GM19463 (cell line): ENCODE results near the gene TAF11L10.
"Not testable (repeated sequence)": the region's sequence is repeated elsewhere in the genome, so short reads cannot be mapped to it uniquely, and the experiment has no call there.

ENCODE experiments used
- ATAC-seq: cut with Tn5 transposase; IDR thresholded peaks from one replicate; pipeline ENCODE4 v1.9.1; 2021; ENCODE audit warnings: mild to moderate bottlenecking, moderate library complexity; ENCODE audit not compliant: unreplicated experiment

TAF11L10 gene

DNA sequence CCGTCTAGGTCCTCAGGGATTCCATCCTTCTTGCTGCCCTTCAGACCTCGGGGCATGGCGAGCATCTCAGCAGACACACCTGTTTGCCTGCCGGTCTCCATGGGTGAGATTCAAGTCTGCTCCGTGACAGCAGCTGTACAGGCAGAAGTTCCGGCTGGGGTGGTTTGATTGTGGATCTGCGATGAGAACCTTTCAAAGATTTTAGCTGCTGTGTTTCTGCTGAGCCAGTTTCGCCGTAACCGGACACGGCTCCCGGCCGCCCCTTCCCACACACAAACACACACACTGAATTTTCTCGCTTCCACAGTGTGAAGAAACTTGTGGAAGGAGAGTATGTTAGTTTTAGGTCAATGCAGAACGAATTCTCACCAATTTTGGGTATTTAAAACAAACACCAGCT, at the start of gene TAF11L10:
Gene TAF11L10 (minus strand): TSS at position 101 of the 400 bp plus-strand sequence.
- not testable (repeated sequence) for ATAC-seq

DNA sequence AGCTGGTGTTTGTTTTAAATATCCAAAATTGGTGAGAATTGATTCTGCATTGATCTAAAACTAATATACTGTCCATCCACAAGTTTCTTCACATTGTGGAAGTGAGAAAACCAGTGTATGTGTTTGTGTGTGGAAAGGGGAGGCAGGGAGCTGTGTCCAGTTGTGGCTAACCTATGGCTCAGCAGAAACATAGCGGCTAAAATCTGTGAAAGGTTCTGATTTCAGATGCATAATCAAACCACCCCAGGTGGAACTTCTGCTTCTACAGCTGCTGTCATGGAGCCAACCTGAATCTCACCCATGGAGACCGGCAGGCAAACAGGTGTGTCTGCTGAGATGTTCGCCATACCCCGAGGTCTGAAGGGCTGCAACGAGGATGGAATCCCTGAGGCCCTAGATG, 36.5 kb upstream of the TAF11L10 start, which contains the start of gene TAF11L14:
Gene TAF11L14 (plus strand): TSS at position 301 of the 400 bp plus-strand sequence.
- no peak for ATAC-seq

DNA sequence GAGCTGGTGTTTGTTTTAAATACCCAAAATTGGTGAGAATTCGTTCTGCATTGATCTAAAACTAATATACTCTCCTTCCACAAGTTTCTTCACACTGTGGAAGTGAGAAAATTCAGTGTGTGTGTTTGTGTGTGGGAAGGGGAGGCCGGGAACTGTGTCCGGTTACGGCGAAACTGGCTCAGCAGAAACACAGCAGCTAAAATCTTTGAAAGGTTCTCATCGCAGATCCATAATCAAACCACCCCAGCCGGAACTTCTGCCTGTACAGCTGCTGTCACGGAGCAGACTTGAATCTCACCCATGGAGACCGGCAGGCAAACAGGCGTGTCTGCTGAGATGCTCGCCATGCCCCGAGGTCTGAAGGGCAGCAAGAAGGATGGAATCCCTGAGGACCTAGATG, 34.2 kb upstream of the TAF11L10 start, which contains the start of gene TAF11L13:
Gene TAF11L13 (plus strand): TSS at position 301 of the 400 bp plus-strand sequence.
- not testable (repeated sequence) for ATAC-seq

DNA sequence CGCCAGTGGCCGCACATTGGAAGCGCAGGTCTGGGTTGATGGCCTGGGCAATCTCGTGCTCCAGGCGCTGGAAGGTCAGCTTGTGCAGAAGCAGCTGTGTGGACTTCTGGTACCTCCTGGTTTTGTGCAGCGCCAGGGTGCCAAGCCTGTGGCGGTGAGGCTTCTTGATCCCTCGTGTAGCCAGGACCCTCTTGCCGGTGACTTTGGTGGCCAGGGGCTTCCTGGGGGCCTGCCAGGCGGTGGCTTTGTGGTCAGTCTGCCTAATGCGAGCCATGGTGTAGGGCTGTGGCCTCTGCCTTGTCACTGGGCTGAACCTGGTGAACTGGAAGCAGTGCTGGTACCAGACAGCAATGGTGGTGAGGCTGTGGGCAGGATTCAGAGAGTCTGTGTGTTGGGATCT, 28.1 kb upstream of the TAF11L10 start:
- no peak for ATAC-seq

DNA sequence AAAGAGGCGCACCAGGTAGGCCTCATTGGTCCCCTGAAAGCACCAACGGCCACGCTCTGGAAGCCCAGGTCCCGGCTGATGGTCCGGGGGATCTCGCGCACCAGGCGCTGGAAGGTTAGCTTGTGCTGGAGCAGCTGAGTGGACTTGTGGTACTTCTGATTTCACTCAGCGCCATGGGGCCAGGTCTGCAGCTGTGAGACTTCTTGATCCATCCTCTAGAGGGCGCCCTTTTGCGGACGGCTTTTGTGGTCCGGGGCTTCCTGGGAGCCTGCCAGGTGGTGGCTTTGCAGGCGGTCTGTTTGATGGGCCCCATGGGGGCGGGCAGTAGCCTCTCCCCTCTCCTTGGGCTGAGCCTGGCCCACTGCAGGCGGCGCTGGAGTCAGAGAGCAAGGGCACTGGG, 23.0 kb upstream of the TAF11L10 start:
- no peak for ATAC-seq

DNA sequence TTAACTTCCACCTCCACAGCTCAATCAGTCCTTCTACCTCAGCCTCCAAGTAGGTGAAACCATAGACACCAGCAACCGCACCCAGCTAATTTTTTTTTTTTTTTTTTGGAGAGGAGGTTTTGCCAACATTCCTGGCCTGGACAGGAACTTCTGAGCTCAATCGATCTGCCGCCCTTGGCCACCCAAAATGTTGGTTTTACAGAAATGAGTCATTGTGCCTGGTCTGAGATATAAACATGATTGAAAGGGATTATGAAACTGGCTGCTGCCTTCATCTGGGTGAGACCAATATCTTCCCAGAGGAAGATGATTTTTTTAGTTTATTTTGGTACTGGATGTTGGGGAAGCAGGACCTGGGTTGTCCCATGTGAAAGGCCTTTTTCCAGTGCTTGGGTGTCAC, 21.7 kb upstream of the TAF11L10 start:
- ATAC-seq, result no peak

DNA sequence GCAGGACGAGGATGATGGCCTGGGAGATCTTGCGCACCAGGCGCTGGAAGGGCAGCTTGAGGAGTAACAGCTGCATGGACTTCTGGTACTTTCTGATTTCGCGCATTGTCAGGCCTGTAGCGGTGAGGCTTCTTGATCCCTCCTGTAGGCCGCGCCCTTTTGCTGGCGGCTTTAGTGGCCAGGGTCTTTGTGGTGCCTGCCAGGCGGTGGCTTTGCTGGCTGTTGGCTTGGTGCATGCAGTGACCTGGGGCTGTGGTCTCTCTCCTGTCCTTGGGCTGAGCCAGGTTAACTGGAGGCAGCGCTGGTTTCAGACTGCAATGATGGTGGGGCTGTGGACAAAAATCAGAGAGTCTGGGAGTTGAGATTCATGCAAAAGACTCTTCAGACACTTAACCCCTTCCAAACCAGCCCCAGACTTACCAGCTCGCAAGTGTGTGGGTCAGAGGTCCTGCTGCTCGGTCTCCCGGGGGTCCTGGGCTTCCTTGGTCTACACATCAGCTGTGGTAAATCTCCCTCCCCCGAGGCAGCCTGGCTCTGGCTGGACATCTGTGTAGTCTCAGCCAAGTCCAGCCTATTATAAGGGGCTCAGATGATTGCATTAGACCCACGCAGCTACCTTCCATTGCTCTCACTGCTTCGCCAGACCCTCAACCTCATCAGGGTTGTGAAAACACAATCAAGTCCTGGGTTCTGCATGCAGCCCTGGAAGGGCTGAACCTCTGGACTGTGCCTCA, 17.4 kb upstream of the TAF11L10 start:
- no peak for ATAC-seq

DNA sequence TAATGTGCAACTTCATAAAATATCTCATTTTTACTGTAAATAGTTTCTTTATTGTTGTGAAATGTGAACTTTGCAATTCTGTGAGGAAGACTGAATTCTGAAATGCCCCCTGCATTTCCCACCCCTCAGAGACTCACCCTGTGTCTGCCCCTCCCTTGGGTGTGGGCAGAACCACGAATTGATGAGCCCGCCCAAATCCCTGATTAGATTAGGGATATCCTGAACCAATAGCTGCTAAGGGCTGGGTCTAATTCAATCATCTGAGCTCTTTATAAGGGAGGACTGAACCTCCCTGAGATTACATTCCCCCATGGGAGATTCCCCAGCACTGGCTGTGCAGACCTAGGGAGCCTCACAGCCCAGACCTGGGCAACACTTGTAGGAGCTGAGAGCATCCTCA, 12.5 kb upstream of the TAF11L10 start, which contains the start of gene TAF11L12:
Gene TAF11L12 (plus strand): TSS at position 301 of the 400 bp plus-strand sequence.
- ATAC-seq, result not testable (repeated sequence)

DNA sequence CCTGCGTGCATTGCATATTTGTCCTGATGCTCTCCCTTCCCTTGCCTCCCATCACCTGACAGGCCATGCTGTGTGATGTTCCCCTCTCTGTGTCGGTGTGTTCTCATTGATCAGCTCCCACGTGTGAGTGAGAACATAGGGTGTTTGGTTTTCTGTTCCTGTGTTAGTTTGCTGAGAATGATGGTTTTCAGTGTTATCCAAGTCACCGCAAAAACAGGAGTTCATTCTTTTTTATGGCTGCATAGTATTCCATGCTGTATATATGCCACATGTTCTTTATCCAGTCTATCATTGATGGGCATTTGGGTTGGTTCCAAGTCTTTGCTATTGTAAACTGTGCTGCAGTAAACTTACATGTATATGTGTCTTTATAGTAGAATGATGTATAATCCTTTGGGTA, 9.8 kb upstream of the TAF11L10 start:
- ATAC-seq, result not testable (repeated sequence)

DNA sequence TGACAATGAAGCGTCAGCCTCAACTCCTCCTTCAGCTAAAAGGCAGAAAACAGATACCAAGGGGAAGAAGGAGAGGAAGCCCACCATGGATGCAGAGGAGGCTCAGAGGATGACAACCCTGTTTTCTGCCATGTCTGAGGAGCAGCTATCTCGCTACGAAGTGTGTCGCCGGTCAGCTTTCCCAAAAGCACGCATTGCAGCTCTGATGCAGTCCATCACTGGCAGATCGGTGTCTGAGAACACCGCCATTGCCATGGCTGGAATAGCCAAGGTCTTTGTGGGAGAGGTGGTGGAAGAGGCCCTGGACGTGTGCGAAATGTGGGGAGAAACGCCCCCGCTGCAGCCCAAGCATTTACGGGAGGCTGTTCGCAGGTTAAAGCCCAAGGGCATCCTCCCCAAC, 7.3 kb upstream of the TAF11L10 start:
- no peak for ATAC-seq

DNA sequence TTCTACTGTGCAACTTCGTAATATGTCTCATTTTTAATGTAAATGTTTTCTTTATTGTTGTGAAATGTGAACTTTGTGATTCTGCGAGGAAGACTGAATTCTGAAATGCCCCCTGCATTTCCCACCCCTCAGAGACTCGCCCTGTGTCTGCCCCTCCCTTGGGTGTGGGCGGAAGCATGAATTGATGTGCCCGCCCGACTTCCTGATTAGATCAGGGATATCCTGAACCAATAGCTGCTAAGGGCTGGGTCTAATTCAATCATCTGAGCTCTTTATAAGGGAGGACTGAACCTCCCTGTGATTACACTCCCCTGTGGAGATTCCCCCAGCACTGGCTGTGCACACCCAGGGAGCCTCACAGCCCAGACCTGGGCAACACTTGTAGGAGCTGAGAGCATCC, 6.3 kb upstream of the TAF11L10 start, which contains the start of gene TAF11L11:
Gene TAF11L11 (plus strand): TSS at position 304 of the 400 bp plus-strand sequence.
- not testable (repeated sequence) for ATAC-seq

DNA sequence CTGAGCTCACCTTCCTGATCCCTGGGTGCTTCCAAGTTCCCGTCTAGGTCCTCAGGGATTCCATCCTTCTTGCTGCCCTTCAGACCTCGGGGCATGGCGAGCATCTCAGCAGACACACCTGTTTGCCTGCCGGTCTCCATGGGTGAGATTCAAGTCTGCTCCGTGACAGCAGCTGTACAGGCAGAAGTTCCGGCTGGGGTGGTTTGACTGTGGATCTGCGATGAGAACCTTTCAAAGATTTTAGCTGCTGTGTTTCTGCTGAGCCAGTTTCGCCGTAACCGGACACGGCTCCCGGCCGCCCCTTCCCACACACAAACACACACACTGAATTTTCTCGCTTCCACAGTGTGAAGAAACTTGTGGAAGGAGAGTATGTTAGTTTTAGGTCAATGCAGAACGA, 3.4 kb downstream of the TAF11L10 start, which contains the start of gene TAF11L9:
Gene TAF11L9 (minus strand): TSS at position 140 of the 400 bp plus-strand sequence.
- not testable (repeated sequence) for ATAC-seq

DNA sequence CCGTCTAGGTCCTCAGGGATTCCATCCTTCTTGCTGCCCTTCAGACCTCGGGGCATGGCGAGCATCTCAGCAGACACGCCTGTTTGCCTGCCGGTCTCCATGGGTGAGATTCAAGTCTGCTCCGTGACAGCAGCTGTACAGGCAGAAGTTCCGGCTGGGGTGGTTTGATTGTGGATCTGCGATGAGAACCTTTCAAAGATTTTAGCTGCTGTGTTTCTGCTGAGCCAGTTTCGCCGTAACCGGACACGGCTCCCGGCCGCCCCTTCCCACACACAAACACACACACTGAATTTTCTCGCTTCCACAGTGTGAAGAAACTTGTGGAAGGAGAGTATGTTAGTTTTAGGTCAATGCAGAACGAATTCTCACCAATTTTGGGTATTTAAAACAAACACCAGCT, 6.8 kb downstream of the TAF11L10 start, which contains the start of gene TAF11L8:
Gene TAF11L8 (minus strand): TSS at position 101 of the 400 bp plus-strand sequence.
- not testable (repeated sequence) for ATAC-seq

DNA sequence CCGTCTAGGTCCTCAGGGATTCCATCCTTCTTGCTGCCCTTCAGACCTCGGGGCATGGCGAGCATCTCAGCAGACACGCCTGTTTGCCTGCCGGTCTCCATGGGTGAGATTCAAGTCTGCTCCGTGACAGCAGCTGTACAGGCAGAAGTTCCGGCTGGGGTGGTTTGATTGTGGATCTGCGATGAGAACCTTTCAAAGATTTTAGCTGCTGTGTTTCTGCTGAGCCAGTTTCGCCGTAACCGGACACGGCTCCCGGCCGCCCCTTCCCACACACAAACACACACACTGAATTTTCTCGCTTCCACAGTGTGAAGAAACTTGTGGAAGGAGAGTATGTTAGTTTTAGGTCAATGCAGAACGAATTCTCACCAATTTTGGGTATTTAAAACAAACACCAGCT, 12.0 kb downstream of the TAF11L10 start, which contains the start of gene TAF11L7:
Gene TAF11L7 (minus strand): TSS at position 101 of the 400 bp plus-strand sequence.
- ATAC-seq, result not testable (repeated sequence)
